Spleen (tissue), 11 donors: Measurements from ENCODE around the gene DMD. TPM values are rescaled to one million over a fixed set of nuclear protein-coding genes. Genes with fewer than 3 reads are reported as not detected.

Experiments used
- DNase-seq: peaks from one replicate; pipeline ENCODE4 v3.0.0-alpha.2; 2020
- H3K27ac ChIP-seq, 8 donors: fragments of 200-600 bp; sonication (generic) in 7 of 8; 1 replicate in 4 of 8; 2 replicates in 4 of 8; pipeline versions ENCODE4 v1.5.0 to v1.8.0; 2016 to 2021; ENCODE audit warnings: inconsistent platforms in 4 of 8, mild to moderate bottlenecking in 4 of 8, moderate library complexity in 1 of 8
- H3K27me3 ChIP-seq, 7 donors: fragments of 200-600 bp; sonication (generic) in 6 of 7; replicated peaks in 1 of 7; 1 replicate in 4 of 7; 2 replicates in 3 of 7; pipeline versions ENCODE4 v1.5.0 to v1.8.0; 2016 to 2021; ENCODE audit warnings: inconsistent platforms in 3 of 7, mild to moderate bottlenecking in 1 of 7
- H3K36me3 ChIP-seq, 6 donors: fragments of 200-600 bp; sonication (generic) in 5 of 6; 1 replicate in 4 of 6; 2 replicates in 2 of 6; pipeline versions ENCODE4 v1.5.0 to v1.8.0; 2016 to 2021; ENCODE audit warnings: inconsistent platforms in 2 of 6
- H3K4me1 ChIP-seq, 6 donors: fragments of 200-600 bp; sonication (generic) in 5 of 6; 1 replicate in 3 of 6; 2 replicates in 3 of 6; pipeline versions ENCODE4 v1.5.0 to v1.8.0; 2016 to 2021; ENCODE audit warnings: inconsistent platforms in 3 of 6
- H3K4me3 ChIP-seq, 8 donors: fragments of 200-600 bp; sonication (generic) in 7 of 8; 1 replicate in 4 of 8; 2 replicates in 4 of 8; pipeline versions ENCODE4 v1.5.0 to v1.8.0; 2016 to 2021; ENCODE audit warnings: inconsistent platforms in 4 of 8, mild to moderate bottlenecking in 4 of 8, moderate library complexity in 2 of 8
- H3K9me3 ChIP-seq, 8 donors: fragments of 200-600 bp; sonication (generic) in 7 of 8; 1 replicate in 4 of 8; 2 replicates in 4 of 8; pipeline versions ENCODE4 v1.5.0 to v1.8.0; 2016 to 2021; ENCODE audit warnings: inconsistent platforms in 4 of 8
- POLR2A ChIP-seq, 3 donors: fragments of 450-650 bp; IDR thresholded peaks; one replicate each; pipeline ENCODE4 v1.5.1; 2017; ENCODE audit warnings: antibody characterized with exemption in 3 of 3, mild to moderate bottlenecking in 1 of 3
- POLR2AphosphoS5 ChIP-seq, 3 donors: sonication (generic); formaldehyde crosslinking; IDR thresholded peaks; one replicate each; pipeline ENCODE4 v1.5.1; 2017; ENCODE audit warnings: antibody characterized with exemption in 3 of 3
- WGBS, 5 donors: extraction: QIAGEN DNeasy Blood & Tissue Kit in 3 of 5; methylation state at CpG; one replicate each; pipeline versions ENCODE4 v1.1.5 to v1.1.7; 2013 to 2018; 5-methylcytosine and 5-hydroxymethylcytosine counted together
- intact Hi-C: fragments of 100-400 bp; cut with DNase I; formaldehyde crosslinking; loops from one replicate; pipeline ENCODE4 v1.15.0; 2023; ENCODE audit warnings: low total_unique reads
- polyA plus RNA-seq, 3 donors: library from polyadenylated mRNA; stranded (reverse); fragments of 200-250 nt; gene quantifications; one replicate each; pipeline ENCODE4 v1.2.1, GENCODE V29; 2013
- total RNA-seq, 7 donors: library from RNA; depleted of rRNA in 3 of 7; stranded (reverse); fragments of >200 nt in 3 of 7; fragmentation: NEBNext Ultra II Directional in 4 of 7; extraction: Animal tissue kit (Norgen Biotek cat#: 25700) in 4 of 7; gene quantifications; one replicate each; pipeline versions ENCODE4 v1.1.0 to v1.2.1, GENCODE V29; 2016 to 2021
- TF ChIP-seq, protein P1 (sequence below), 11 experiments: fragments of 200-600 bp in 7 of 11; fragments of 450-650 bp in 4 of 11; sonication (generic) in 4 of 11; IDR thresholded peaks in 8 of 11; conservative IDR thresholded peaks in 3 of 11; 1 replicate in 7 of 11; 2 replicates in 4 of 11; pipeline versions ENCODE4 v1.4.0 to v1.8.0; 2016 to 2021; ENCODE audit warnings: antibody characterized with exemption in 11 of 11, inconsistent platforms in 4 of 11, mild to moderate bottlenecking in 1 of 11
- donor health status: healthy with polysubstance abuse.
- donor health status: DM: no; HTN: no; CAD: no; lungs with moderate emphysema.
- donor health status: DM: no; HTN: no; CAD: no.
- donor health status: Bipolar disorder and iron deficiency.
- donor health status: healthy.
- donor health status: DM: no; HTN: no; CAD: no.
- donor health status: DM: yes; HTN: yes; CAD: no.

DMD gene
- total and polyA plus RNA-seq, 10 donors: 1.3 to 11.3 (median 4.4) TPM

DNA sequence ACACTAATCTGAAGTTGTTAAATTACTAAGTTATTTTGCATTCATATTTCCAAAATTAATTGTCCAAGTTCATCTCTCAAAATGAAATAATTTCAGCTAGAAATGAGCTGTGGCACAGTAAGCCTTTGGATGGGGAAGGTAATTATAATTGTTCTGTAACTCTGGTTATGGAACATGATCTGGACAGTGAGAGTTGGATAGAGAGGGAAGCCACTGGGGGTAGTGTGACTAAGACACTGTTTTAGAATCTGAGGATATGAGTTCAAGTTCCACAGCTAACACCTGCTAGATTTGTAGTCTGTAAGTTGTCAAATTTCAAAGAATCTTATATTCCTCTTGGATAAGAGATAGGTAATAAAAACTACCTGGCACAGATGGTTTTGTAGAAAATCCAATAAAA lies 49.5 kb downstream of the DMD start:
- Histone ChIP-seq H3K9me3 (no peaks in the 10 kb centered on the region), H3K27me3 (no peaks in the 10 kb centered on the region), H3K4me3 (no peak overlapping the region), H3K36me3 (no peaks in the 10 kb centered on the region), H3K27ac (no peak overlapping the region), H3K4me1 (no peaks in the 10 kb centered on the region)
- no peak for TF ChIP-seq POLR2A (IDR thresholded peaks at IDR 0.05)
- TF ChIP-seq POLR2AphosphoS5 (IDR thresholded peaks at IDR 0.05): no peak
- TF ChIP-seq, protein P1, sequence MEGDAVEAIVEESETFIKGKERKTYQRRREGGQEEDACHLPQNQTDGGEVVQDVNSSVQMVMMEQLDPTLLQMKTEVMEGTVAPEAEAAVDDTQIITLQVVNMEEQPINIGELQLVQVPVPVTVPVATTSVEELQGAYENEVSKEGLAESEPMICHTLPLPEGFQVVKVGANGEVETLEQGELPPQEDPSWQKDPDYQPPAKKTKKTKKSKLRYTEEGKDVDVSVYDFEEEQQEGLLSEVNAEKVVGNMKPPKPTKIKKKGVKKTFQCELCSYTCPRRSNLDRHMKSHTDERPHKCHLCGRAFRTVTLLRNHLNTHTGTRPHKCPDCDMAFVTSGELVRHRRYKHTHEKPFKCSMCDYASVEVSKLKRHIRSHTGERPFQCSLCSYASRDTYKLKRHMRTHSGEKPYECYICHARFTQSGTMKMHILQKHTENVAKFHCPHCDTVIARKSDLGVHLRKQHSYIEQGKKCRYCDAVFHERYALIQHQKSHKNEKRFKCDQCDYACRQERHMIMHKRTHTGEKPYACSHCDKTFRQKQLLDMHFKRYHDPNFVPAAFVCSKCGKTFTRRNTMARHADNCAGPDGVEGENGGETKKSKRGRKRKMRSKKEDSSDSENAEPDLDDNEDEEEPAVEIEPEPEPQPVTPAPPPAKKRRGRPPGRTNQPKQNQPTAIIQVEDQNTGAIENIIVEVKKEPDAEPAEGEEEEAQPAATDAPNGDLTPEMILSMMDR (IDR thresholded peaks at IDR 0.05 in 8 of 11, conservative IDR thresholded peaks at IDR 0.05 in 3 of 11): no peak
- intact Hi-C loops: no loop called here
- no peak for DNase-seq

DNA sequence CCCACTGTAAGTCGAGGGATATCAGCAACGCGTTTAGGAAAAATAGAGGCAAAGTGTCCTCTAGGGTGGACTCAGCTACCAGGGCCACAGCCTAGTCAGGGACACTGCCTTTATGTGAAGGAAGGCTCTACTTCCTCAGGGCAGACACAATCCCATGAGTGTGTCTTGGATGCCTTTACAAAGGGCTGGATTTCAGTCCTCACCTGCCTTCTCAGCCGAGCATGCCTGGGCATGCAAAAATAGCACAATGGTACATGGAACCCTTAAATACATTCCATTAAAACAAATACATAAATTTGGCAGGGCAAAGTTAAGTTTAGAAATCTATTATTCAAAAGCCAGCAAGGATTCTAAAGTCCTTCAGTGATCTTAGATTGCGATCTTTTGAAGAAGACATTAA lies 51.1 kb downstream of the DMD start:
- Histone ChIP-seq H3K4me1 (no peaks in the 10 kb centered on the region), H3K27ac (no peak overlapping the region), H3K36me3 (no peaks in the 10 kb centered on the region), H3K9me3 (no peaks in the 10 kb centered on the region), H3K27me3 (no peaks in the 10 kb centered on the region), H3K4me3 (no peak overlapping the region)
- WGBS, 5 donors: 86 to 95% (median 89%) methylated on average over 5 of the region's 5 CpGs
- no peak for TF ChIP-seq POLR2AphosphoS5 (IDR thresholded peaks at IDR 0.05)
- no peak for TF ChIP-seq POLR2A (IDR thresholded peaks at IDR 0.05)
- TF ChIP-seq, protein P1 (IDR thresholded peaks at IDR 0.05 in 8 of 11, conservative IDR thresholded peaks at IDR 0.05 in 3 of 11): no peak
- intact Hi-C loops: no loop called here
- DNase-seq: no peak

DNA sequence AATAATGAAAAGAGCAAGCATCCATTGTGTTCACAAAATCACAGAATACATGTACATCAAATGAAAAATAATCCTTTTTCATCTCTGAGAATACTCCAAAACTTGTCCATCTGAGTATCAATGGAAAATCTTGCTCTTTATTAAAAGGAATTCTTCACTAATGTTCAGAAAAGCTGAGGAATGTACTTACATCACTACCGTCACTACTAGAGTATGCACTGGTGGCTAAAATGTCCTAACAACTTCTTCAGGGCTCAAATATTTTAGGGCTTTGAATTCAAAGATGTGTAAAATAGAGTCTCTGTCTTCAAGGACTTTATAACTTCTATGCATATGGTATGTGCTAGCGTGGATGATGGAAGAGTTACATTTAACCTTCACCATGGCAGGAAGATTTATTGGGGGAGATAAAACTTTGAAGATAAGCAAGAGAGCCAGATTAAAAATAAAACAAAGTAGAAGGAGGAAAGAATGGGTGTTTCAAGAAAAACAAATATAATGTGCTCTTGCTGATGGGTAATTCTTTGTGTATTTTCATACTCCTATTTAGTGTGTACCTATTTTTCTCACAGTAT lies 55.1 kb downstream of the DMD start:
- Histone ChIP-seq H3K4me1 (no peaks in the 10 kb centered on the region), H3K4me3 (no peak overlapping the region), H3K9me3 (no peaks in the 10 kb centered on the region), H3K27me3 (no peaks in the 10 kb centered on the region), H3K27ac (no peak overlapping the region), H3K36me3 (no peaks in the 10 kb centered on the region)
- no peak for DNase-seq
- TF ChIP-seq POLR2A (IDR thresholded peaks at IDR 0.05): no peak
- no peak for TF ChIP-seq POLR2AphosphoS5 (IDR thresholded peaks at IDR 0.05)
- TF ChIP-seq, protein P1 (IDR thresholded peaks at IDR 0.05 in 8 of 11, conservative IDR thresholded peaks at IDR 0.05 in 3 of 11): no peak
- intact Hi-C loops: no loop called here
- 57 to 75% (median 69%) methylated on average over 2 of the region's 2 CpGs for WGBS, 5 donors

DNA sequence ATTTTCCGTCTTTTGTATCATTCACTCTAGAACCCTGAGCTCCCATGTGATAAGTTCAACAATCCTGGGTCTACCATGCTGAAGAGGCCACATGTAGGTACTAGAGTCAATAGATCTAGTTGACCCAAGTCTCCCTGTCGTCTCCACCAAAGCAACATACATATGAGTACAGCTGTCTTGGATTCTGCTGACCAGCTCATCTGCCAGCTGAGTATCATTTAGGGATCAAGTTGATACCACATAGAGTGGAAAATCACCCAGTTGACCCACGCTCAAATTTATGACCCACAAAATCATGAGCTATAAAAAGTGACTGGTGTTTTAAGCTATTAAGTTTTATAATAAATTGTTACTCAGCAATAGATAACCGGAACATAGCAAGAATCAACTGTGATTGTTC lies 61.8 kb downstream of the DMD start:
- no peak overlapping the region for H3K4me3 ChIP-seq
- 68 to 91% (median 82%) methylated on average over 4 of the region's 4 CpGs for WGBS, 5 donors
- H3K36me3 ChIP-seq: no peaks in the 10 kb centered on the region
- H3K4me1 ChIP-seq: no peaks in the 10 kb centered on the region
- H3K27me3 ChIP-seq: no peaks in the 10 kb centered on the region
- no peaks in the 10 kb centered on the region for H3K9me3 ChIP-seq
- no peak overlapping the region for H3K27ac ChIP-seq
- no peak for DNase-seq
- TF ChIP-seq, protein P1 (IDR thresholded peaks at IDR 0.05 in 8 of 11, conservative IDR thresholded peaks at IDR 0.05 in 3 of 11): no peak
- TF ChIP-seq POLR2AphosphoS5 (IDR thresholded peaks at IDR 0.05) (no peak), POLR2A (IDR thresholded peaks at IDR 0.05) (no peak)
- intact Hi-C loops: no loop called here
